NCI-H2196 (cell line): ENCODE results near the gene LPCAT1.
A peak's percentile ranks its signal among the peaks of the same experiment; 100 is the strongest.
"Not testable (repeated sequence)": the region's sequence is repeated elsewhere in the genome, so short reads cannot be mapped to it uniquely, and the experiment has no call there.

Experiments
- DNase-seq: peaks from one replicate; lab custom pipeline; 2025; ENCODE audit not compliant: unreplicated experiment; lab: John Stamatoyannopoulos, UW

LPCAT1 gene

DNA sequence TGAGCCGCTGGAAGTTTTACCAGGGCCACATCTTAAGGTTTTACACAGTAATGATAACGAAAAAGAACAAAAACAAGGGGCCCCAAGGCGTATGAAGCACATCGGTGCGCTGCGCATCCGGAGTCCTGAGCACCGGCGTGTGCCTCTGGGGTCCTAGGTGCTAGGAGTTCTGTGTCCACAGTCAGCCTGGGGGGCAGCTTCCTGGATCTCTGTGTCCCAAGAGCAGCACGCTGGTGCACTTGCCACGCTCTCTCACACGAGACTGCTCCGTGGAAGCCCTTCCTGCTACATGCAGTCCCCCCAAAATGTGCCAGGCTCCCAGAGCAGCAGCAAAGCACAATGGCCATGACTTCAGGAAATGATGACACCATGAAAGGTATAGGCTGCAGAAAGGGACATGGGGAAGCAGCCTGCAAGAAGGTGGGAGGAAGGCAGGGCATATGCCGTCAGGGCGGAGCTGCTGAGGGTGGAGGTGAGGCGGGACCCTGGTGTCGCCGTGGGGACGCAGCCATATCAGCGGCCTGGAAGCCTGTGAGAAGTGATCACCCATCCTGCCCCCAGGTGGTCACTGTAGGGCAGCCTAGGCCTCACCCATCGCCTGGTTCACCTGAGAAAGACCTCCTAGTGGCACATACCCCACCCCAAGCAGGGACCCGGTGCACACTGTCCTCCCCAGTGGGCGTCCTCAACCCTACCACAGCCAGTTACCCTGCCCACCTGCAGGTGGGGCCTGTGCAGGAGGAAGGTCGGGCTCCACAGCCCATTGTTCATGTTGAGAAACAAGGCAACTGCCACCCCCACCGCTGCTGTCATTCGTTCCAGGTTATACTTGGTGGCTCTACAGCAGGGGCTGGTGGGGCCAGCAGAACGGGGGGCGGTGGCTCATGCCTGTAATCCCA lies 54.9 kb downstream of the LPCAT1 start:
- DNase-seq: no peak

GRCh38 chr5:1468247-1468612 lies 55.5 kb downstream of the LPCAT1 start:
- DNase-seq: peak; percentile 20

- DNase-seq: no peak
Observed at GRCh38 chr5:1467341-1468246, 56.2 kb downstream of the LPCAT1 start.

DNA sequence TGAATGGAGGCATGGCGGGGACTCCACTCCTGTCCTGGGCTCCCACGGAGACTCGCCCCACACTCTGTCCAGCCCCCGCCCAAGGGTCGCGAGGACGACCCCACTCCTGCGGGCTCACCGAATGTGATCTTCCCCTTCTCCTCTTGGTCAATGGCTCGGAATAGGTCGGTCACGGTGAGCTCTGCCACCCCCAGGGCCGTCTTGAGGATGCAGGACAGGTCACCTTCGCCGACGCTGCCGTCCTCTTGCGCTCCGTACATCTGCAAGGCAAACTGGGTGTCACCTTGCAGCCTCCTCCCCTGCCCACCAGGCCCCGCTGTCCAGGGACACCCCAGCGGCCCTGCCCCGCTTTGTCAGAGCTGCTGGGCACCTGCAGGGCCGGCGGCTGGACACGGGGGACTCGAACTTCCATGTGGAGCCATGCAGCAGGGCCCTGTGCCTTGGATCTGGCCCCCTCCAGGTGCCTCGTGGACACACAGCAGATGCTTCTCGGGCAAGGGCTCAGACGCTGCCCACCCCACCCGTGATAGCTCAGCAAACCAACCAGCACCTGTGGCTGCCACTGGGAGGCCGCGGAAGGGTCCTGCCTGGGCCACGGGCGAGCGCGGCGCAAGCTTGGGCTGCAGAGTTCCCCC lies 57.0 kb downstream of the LPCAT1 start:
- no peak for DNase-seq

DNA sequence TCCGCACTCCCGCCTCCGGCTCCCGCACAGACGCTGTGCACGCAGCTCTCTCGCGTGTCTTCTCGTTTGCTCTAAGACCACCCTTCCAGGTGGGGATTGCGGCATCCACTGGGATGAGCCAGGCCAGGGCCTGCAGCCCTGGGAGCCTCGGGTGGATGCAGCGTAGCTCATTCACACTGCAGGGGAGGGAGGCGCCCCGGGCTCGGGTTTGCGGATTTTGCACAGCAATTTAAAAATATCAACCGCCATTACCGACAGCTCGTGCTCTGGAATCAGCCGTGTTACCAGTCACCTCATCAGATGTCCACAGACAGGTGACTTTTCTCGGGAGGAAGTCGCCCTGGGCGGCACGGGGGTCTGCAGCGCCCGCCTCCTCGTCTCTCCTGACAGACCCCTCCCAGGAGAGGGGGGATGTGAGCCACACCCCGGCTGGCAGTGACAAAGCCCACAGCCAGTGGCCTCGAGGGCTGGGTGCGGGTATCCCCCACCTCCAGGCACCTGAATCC lies 57.7 kb downstream of the LPCAT1 start:
- DNase-seq: no peak

- DNase-seq: no peak
Observed at GRCh38 chr5:1465117-1465516, 58.6 kb downstream of the LPCAT1 start.

DNA sequence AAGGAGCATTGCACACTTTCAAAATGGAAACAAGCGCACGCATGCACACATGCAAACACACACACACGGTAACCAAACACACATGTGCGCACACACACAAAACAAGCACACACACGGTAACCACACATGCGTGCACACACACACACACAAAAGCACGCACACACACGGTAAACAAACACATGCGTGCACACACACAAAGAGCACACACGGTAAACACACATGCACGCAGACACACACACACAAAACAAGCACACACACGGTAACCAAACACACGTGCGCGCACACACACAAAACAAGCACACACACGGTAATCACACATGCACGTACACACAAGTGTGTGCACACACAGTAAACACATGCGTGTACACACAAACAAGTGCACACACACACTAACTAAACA lies 59.2 kb downstream of the LPCAT1 start:
- no peak for DNase-seq

GRCh38 chr5:1464096-1464446 lies 59.7 kb downstream of the LPCAT1 start:
- no peak for DNase-seq

DNA sequence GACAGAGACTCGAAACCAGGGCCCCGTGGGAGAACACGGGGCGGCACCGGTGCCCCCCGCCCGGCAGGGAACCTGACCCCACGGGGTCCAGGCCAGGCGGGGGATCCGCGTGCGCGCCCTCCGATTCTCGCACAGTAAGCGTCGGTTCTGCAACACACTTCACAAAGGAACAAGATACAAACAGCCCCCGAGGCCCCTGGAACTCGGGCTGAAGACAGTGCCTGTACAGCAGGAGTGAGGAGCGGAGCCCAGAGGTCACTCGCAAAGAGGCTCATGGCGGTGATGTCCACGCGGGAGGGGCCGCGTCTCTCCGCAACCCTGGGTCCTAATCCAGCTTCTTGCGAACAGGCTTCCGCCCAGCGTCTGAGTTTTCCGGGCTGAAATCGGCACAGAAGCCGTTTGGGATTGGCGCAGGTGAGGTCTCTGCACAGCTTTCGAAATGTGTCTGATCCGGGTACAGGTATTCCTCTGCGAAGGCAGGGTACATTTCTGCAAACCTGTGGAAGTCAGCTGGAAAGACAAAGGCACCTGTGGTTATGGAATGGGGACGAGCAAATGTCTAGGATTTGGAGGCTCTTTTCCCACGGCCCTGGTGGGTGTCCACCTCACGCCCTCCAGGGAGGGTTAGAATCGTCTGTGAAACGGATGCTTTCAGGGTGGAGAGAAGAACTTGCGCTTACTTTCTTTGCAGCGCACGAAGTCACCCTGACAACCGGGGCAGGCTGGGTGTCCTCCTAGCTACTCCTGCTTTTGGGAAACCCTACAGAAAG lies 60.2 kb downstream of the LPCAT1 start:
- DNase-seq: no peak

- DNase-seq: no peak
Observed at GRCh38 chr5:1462358-1462757, 61.4 kb downstream of the LPCAT1 start.

DNA sequence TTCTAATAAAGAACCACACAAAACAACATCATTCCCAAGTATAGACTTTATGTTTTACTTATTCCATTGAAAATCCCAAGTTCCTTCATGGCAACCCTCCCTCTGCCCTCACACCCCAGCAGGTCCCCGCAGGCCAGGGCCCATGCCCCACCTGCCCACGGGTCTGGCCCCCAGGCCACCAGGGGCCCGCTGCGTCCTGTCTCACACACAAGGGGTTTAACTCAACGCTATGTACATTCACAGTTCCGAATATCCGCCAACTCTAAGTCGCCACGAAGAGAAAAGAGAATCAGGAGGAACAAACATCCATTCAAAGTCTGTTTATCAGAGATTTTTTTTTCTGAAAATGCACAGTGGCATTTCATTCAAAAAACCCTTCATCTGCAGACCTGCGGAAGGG lies 62.4 kb downstream of the LPCAT1 start:
- DNase-seq: no peak

- DNase-seq: no peak
Observed at GRCh38 chr5:1460054-1460682, 63.6 kb downstream of the LPCAT1 start.

DNA sequence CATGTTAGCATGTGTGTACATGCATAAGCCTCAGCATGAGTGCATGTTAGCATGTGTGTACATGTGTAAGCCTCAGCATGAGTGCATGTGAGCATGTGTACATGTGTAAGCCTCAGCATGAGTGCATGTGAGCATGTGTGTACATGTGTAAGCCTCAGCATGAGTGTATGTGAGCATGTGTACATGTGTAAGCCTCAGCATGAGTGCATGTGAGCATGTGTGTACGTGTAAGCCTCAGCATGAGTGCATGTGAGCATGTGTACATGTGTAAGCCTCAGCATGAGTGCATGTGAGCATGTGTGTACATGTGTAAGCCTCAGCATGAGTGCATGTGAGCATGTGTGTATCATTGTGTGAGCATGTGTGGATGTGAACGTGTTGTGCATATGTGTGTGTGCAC lies 64.3 kb downstream of the LPCAT1 start:
- DNase-seq: not testable (repeated sequence)

DNA sequence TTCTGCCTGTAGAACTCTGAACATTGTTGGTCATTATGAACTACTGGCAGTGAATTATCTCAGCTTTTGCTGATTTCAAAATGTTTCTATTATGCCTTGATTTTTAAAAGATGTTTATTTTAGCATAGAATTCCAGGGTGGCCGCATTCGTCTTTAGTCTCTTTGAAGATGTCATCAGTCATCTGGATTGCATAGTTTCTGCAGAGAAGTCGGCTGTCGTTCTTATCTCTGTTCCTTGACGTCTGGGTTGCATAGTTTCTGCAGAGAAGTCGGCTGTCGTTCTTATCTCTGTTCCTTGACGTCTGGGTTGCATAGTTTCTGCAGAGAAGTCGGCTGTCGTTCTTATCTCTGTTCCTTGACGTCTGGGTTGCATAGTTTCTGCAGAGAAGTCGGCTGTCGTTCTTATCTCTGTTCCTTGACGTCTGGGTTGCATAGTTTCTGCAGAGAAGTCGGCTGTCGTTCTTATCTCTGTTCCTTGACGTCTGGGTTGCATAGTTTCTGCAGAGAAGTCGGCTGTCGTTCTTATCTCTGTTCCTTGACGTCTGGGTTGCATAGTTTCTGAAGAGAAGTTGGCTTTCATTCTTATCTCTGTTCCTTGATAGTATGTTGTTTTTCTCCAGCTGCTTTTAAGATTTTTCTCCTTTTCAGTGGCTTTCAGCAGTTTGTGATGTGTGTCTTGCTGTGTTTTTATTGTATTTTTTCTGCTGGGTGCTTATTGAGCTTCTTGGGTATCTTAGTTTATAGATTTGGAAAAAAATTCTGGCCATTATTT lies 67.5 kb downstream of the LPCAT1 start:
- DNase-seq: not testable (repeated sequence)

DNA sequence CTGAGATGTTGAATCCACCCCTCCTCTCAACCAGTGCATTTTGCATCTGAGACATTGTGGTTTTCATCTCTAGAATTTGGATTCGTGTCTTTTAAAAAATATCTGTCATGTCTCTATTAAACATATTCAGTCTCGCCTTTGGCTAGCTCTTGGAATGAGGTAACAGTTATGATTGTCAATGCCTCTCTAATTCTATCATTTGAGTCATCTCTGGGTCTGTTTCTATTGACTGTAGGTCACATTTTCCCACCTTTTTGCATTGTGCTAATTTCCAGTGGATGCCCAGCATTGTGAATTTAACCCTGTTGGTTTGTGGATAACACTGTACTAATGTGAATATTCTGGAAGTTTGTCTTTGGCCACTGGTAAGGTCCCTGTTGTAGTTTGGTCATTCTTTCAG lies 70.1 kb downstream of the LPCAT1 start:
- no peak for DNase-seq

GRCh38 chr5:1449081-1449630 lies 74.6 kb downstream of the LPCAT1 start:
- no peak for DNase-seq

DNA sequence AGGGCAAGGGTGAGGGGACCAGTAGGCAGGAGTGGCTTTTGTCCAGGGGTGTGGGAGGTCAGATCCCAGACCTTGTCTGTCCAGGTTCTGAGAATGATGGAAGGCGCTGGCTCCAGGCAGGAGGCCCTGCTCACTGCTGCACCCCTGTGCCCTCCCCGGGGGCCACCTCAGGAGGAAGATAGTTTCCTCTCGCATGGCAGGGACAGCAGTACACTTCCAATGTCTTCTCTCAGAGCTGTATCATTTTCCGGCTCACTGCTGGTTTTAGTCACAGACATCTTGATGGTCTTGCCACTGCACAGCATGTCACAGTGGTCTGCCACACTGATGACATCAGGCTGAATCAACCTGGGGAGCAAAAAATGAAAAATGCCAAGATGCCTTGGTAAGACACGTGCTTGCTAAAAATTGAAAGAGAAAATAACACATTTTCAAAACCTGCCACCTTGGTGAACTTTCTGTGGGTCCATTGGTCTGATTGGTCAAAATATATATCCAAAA lies 75.2 kb downstream of the LPCAT1 start:
- no peak for DNase-seq

- no peak for DNase-seq
Observed at GRCh38 chr5:1447671-1448361, 75.9 kb downstream of the LPCAT1 start.
